ENCODE results near the gene GABBR2. TPM values are rescaled to one million over a fixed set of nuclear protein-coding genes. Genes with fewer than 3 reads are reported as not detected.

The GABBR2 gene
- total RNA-seq, 1 experiment from 2014 or later = not detected

DNA sequence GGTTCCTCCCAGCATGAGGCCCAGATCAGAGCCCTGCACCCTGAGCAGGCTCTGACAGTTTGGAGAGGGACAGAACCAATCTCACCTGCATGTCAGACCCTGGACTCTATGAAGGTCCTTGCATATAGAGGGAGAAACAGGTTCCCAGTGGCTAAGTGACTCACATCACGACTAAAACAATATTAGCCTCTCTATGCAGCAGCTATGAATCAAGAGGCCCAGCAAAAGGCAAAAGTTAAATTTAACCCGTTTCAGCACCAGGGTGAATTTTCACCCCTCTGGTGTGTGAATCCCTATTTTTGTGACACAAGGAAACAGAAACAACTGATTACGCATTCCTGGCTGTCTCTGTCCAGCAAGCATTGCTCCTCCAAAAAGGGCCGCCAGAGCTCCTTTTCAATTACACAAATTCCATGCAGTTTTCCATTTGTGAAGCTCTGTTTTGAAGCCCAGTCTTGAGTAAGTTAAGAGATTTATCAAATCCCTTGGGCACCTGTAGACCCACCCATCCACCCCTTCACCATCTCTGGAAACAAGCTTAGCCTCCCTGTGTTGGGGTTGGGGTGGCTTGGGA, 136.6 kb downstream of the GABBR2 start:
- Histone ChIP-seq H3K4me3 (ENCODE audit: low read depth, low read length, poor library complexity, severe bottlenecking) (no peak overlapping the region), H3K9me3 (ENCODE audit: low read depth, low read length, poor library complexity, severe bottlenecking) (no peaks in the 10 kb centered on the region), H3K4me1 (ENCODE audit: insufficient read depth, low read length, poor library complexity, severe bottlenecking) (no peaks in the 10 kb centered on the region), H3K36me3 (ENCODE audit: insufficient read depth, low read length, poor library complexity, severe bottlenecking) (no peaks in the 10 kb centered on the region), H3K27me3 (replicated peaks; ENCODE audit: insufficient read depth, low read depth, low read length, poor library complexity) (peaks cover 4% of the 10 kb centered on the region), H3K27ac (ENCODE audit: low read depth, low read length, poor library complexity, severe bottlenecking) (no peak overlapping the region)
- no TSS peak for BruUV-seq (replicated peaks)
- CTCF ChIA-PET = no interaction called here
- DNase-seq (ENCODE audit: low spot score) = no peak
- POLR2A ChIA-PET (ENCODE audit: low non-redundant PET) = no interaction called here
- intact Hi-C loops (cut with micrococcal nuclease; ENCODE audit: unreplicated experiment) = no loop called here
- no peak for TF ChIP-seq EZH2 (IDR thresholded peaks at IDR 0.05; ENCODE audit: borderline replicate concordance, low read depth, low read length, poor library complexity, severe bottlenecking)

DNA sequence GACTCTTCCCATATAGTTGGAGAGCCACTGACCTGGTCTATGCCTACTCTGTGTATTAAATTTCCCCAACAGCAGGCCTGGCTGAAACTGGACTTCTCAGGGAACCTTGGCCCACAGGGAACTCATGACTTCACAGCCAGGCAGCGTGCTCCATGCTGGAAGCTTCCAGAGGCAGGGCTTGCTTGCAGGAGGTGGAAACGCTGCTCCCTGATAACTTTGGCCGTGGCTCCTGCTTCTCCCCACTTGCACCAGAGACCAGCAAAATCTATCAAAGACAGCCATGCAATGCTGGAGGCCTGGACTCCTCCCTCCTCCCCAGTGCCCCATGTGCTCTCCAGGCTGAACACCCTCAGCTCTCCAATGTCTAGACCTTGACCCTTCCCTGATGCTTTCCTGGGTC, 137.1 kb downstream of the GABBR2 start:
- no peaks in the 10 kb centered on the region for H3K36me3 ChIP-seq (ENCODE audit: insufficient read depth, low read length, poor library complexity, severe bottlenecking)
- no peaks in the 10 kb centered on the region for H3K9me3 ChIP-seq (ENCODE audit: low read depth, low read length, poor library complexity, severe bottlenecking)
- TF ChIP-seq EZH2 (IDR thresholded peaks at IDR 0.05; ENCODE audit: borderline replicate concordance, low read depth, low read length, poor library complexity, severe bottlenecking) = no peak
- TF ChIP-seq, protein P1, sequence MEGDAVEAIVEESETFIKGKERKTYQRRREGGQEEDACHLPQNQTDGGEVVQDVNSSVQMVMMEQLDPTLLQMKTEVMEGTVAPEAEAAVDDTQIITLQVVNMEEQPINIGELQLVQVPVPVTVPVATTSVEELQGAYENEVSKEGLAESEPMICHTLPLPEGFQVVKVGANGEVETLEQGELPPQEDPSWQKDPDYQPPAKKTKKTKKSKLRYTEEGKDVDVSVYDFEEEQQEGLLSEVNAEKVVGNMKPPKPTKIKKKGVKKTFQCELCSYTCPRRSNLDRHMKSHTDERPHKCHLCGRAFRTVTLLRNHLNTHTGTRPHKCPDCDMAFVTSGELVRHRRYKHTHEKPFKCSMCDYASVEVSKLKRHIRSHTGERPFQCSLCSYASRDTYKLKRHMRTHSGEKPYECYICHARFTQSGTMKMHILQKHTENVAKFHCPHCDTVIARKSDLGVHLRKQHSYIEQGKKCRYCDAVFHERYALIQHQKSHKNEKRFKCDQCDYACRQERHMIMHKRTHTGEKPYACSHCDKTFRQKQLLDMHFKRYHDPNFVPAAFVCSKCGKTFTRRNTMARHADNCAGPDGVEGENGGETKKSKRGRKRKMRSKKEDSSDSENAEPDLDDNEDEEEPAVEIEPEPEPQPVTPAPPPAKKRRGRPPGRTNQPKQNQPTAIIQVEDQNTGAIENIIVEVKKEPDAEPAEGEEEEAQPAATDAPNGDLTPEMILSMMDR (conservative IDR thresholded peaks at IDR 0.05; ENCODE audit: low read depth, low read length) = no peak
- ChIA-PET POLR2A (ENCODE audit: low non-redundant PET) (no interaction called here), CTCF (no interaction called here)
- DNase-seq (ENCODE audit: low spot score) = no peak
- BruUV-seq (replicated peaks) = no TSS peak
- no peak overlapping the region for H3K4me3 ChIP-seq (ENCODE audit: low read depth, low read length, poor library complexity, severe bottlenecking)
- no peaks in the 10 kb centered on the region for H3K4me1 ChIP-seq (ENCODE audit: insufficient read depth, low read length, poor library complexity, severe bottlenecking)
- H3K27me3 ChIP-seq (replicated peaks; ENCODE audit: insufficient read depth, low read depth, low read length, poor library complexity) = peaks cover 4% of the 10 kb centered on the region
- intact Hi-C loops (cut with micrococcal nuclease; ENCODE audit: unreplicated experiment) = no loop called here
- no peak overlapping the region for H3K27ac ChIP-seq (ENCODE audit: low read depth, low read length, poor library complexity, severe bottlenecking)

DNA sequence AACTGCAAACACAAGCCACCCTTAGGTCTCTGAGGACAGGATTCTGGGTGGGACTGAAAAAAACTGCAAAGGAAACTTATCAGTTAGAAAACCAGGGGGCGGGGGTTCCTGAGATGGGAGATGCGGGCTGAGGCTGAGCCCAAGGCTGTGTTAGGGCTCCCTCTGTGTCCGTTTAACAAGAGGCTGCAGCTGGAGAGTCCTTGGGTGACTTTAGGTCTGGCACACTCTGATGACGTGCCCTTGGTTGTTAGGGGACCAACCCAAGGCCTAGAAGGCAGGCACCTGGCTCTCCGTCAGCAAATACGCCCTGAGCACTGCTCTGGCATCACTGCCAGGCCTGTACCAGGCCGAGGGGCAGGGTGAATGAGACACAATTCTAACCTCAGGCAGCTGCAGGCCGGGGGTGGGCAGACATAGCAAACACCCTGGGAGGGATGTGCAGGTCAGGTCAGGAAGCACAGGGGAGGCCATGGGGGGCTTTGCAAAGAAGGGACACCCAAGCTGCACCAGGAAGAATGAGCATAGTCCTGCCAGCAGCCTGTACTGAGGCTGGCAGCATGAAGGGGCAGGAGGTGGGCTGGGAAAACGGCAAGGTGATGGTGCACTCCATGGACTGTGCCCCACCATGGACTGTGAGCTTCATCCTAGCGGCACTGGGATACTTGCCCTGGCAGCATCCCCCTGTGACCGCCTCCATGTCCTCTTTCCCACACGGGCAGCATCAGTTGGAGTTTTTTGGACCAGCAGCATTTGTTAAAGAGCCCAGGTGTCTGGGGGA, 137.9 kb downstream of the GABBR2 start:
- no peaks in the 10 kb centered on the region for H3K9me3 ChIP-seq (ENCODE audit: low read depth, low read length, poor library complexity, severe bottlenecking)
- H3K27ac ChIP-seq (ENCODE audit: low read depth, low read length, poor library complexity, severe bottlenecking) = no peak overlapping the region
- H3K4me3 ChIP-seq (ENCODE audit: low read depth, low read length, poor library complexity, severe bottlenecking) = no peak overlapping the region
- peaks cover 4% of the 10 kb centered on the region for H3K27me3 ChIP-seq (replicated peaks; ENCODE audit: insufficient read depth, low read depth, low read length, poor library complexity)
- DNase-seq (ENCODE audit: low spot score) = no peak
- H3K4me1 ChIP-seq (ENCODE audit: insufficient read depth, low read length, poor library complexity, severe bottlenecking) = no peaks in the 10 kb centered on the region
- no peak for TF ChIP-seq EZH2 (IDR thresholded peaks at IDR 0.05; ENCODE audit: borderline replicate concordance, low read depth, low read length, poor library complexity, severe bottlenecking)
- TF ChIP-seq, protein P1 (conservative IDR thresholded peaks at IDR 0.05; ENCODE audit: low read depth, low read length) = no peak
- no TSS peak for BruUV-seq (replicated peaks)
- no peaks in the 10 kb centered on the region for H3K36me3 ChIP-seq (ENCODE audit: insufficient read depth, low read length, poor library complexity, severe bottlenecking)
- intact Hi-C loops (cut with micrococcal nuclease; ENCODE audit: unreplicated experiment) = no loop called here
- CTCF ChIA-PET = no interaction called here
- POLR2A ChIA-PET (ENCODE audit: low non-redundant PET) = no interaction called here

Measured in A673 (cell line).